ENCODE data around the gene SYT8.
"Not testable (repeated sequence)": the region's sequence is repeated elsewhere in the genome, so short reads cannot be mapped to it uniquely, and the experiment has no call there.

The SYT8 gene, protein sequence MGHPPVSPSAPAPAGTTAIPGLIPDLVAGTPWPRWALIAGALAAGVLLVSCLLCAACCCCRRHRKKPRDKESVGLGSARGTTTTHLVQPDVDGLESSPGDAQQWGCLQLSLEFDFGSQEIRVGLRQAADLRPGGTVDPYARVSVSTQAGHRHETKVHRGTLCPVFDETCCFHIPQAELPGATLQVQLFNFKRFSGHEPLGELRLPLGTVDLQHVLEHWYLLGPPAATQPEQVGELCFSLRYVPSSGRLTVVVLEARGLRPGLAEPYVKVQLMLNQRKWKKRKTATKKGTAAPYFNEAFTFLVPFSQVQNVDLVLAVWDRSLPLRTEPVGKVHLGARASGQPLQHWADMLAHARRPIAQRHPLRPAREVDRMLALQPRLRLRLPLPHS

DNA sequence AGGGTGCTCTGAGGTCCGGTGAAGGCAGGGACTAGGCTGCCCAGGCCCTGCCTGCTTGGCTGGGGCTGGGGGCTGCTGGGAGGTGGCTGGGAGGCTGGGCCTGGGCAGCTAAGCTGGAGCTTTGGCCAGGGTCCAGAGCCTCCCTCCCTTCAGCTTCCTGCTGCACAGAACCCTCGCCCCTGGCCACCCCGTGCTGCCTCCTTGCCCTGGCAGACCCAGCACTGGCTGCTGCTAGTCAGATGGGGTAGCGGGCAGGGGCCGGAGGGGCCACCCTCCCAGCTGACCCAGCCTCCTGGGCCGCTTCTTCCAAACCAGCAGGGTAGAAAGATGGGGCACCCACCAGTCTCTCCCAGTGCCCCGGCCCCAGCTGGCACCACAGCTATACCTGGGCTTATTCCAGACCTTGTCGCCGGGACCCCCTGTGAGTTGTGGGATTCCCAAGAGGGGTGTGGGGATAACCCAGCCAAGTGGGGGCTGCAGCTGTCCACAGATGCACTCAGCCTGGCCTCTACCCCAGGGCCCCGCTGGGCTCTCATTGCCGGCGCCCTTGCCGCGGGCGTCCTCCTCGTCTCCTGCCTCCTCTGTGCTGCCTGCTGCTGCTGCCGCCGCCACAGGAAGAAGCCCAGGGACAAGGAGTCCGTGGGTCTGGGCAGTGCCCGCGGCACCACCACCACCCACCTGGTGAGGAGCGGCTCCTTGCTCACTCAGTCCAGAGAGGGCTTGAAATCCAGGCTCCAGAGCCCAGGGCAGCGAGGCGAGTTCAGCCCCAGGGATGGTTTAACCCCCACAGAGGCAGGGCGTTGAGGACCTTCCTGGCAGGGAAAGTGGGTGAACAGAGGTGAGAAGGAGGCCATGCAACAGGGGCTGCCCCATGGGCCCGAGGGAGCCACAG is at the start of gene SYT8:
TSS of gene SYT8 (plus strand) at position 212 of the 892 bp plus-strand sequence. CDS start at position 328, 116 bp downstream.
- no peak for DNase-seq (ENCODE audit: low read depth)

DNA sequence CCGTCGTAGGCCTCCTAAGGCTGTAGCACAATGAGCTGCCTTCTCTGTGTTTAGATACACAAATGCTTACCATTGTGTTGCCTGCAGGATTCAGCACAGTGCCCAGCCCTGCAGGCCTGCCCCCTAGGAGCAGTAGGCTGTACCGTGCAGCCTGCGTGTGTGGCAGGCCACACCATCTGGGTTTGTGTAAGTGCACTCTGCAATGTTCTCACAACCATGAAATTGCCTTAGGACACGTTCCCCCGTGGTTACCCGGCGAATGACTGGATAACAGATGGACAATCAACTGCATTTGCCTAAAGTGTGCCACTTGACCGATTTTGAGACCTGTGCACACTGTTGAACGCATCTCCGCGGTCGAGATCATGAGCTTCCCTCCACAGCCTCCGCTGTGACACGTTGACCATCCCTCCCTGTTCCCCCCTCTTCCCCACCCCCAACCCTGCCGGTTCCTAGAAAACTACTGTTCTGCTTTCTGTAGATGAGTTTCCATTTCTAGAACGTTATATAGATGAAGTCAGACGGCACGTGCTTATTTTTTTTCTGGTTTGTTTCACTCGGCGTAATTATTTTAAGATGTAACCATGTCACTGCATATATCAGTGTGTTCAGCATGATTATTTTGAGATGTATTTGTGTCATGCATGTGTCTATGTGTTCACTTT is 48.9 kb upstream of the SYT8 start:
- no peak for DNase-seq (ENCODE audit: low read depth)

DNA sequence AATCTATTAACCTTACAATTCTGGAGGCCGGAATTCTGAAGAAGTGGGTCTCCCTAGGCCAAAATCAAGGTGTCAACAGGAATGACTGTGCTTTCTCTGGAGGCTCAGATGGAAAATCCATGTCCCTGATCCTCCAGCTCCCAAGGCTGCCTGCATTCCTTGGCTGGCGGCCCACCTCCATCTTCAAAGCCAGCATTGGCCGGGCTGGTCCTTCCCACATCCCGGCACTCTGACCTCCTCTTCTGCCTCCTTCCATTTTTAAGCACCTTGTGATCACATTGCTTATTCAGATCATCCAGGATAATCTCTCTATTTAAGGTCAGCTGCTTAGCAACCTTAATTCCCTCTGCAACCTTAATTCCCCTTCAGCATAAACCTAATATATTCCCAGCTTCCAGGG is 48.3 kb upstream of the SYT8 start:
- no peak for DNase-seq (ENCODE audit: low read depth)

DNA sequence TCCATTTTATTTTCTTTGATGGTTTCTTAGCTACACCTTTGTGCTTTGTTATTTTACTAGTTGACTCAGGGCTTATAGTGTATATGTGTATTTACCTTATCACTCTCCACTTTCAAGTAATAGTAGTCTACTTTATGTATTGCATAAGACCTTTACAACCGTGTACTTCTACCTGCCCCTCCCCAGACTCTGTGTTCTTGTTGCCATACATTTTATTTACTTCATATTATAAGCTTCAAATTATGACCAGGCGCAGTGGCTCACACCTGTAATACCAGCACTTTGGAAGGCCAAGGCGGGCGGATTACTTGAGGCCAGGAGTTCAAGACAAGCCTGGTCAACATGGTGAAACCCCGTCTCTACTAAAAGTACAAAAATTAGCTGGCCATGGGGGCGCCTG is 42.9 kb upstream of the SYT8 start:
- no peak for DNase-seq (ENCODE audit: low read depth)

DNA sequence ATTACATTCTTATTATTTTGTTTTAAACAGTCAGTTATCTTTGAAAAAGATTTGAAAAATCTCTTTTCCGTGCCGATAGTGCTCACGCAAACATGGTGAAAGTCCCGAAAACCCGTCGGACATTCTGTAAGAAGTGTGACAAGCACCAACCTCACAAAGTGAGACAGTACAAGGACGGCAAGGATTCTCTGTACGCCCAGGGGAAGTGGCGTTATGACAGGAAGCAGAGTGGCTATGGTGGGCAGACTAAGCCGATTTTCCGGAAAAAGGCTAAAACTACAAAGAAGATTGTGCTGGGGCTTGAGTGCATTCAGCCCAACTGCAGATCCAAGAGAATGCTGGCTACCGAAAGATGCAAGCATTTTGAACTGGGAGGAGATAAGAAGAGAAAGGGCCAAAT is 42.3 kb upstream of the SYT8 start:
- DNase-seq (ENCODE audit: low read depth): no peak

DNA sequence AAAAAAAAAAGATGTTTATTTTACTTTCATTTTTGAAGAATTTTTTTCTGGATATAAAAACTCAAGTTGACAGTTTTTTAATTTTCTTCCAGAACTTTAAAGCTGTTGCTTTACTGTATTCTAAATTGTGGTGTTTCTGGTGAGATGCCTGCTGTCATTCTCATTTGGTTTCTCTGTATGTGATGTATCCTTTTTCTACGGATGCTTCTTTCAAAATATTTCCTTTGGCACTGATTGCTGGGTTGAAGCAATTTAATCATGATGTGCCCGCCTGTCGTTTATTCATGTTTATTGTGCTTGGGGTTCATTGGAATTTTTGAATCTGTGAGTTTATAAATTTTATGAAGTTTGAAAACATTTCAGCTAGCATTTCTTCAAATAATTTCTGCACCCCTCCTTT is 41.7 kb upstream of the SYT8 start:
- DNase-seq (ENCODE audit: low read depth): no peak

DNA sequence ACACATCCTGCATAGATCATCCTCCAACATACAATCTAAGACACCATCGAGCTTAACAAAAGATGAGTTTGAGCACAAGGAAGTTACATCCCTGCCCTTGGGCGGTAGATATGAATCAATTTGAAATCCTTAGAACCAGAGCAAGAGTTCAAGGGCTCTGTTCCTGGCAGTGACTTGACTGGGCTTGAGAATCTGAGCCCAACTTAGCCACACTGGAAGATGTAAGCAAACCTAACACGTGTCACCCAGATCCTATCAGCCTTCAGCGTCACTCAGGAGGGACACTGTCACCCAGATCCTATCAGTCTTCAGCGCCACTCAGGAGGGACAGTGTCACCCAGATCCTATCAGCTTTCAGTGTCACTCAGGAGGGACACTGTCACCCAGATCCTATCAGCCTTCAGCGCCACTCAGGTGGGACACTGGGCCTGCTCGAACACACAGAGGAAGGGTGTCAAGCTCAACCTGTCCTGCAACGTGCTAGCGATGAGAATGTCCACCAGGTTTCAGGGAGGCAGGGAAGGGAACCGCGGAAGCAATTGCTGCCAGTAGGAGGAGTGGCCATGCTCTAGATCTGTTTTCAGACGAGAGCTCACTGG is 38.3 kb upstream of the SYT8 start:
- DNase-seq (ENCODE audit: low read depth): no peak

DNA sequence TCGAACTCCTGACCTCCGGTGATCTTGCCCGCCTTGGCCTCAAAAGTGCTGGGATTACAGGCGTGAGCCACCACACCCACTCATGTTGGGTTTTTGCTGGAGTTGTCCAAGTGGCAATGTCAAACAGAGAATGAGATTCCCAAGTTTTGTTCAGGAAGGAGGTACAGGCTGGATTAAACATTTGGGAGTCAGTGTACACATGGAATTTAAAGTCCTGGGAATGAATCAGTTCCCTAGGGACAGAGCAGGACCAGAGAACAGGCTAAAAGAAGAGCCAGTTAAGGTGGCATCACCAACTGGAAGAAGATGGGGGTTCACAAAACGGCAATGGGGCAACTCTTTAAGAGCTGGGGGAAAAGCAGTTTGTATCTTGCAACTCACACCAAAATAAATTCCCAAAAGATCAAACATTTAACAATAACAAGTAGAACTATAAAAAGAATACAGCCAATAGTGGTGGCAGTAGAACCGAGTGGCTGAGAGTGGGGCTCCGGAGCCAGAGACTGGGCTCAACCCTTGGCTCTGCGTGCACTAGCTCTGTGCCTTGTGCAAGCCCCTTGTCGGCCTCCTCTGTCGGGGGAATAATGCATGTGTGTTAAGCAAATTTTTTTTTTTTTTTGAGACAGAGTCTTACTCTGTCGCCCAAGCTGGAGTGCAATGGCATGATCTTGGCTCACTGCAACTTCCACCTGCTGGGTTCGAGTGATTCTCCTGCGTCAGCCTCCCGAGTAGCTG is 37.2 kb upstream of the SYT8 start:
- no peak for DNase-seq (ENCODE audit: low read depth)

DNA sequence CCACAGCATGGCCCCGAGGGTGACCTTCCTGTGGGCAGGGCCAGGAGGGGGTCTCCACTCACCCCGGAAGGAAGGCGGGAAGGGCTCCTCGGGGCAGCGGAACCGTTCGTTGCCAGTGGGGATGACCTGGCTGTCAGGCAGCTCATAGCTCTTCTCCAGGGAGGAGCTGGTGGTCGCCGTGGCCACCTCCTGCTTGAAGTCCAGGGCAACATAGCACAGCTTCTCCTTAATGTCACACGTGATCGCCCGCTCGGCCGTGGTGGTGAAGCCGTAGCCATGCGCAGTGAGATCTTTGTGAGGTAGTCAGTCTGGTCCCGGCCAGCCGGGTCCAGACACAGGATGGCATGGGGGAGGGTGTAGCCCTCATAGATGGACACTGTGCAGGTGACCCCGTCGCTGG is 31.5 kb upstream of the SYT8 start:
- DNase-seq (ENCODE audit: low read depth): no peak

DNA sequence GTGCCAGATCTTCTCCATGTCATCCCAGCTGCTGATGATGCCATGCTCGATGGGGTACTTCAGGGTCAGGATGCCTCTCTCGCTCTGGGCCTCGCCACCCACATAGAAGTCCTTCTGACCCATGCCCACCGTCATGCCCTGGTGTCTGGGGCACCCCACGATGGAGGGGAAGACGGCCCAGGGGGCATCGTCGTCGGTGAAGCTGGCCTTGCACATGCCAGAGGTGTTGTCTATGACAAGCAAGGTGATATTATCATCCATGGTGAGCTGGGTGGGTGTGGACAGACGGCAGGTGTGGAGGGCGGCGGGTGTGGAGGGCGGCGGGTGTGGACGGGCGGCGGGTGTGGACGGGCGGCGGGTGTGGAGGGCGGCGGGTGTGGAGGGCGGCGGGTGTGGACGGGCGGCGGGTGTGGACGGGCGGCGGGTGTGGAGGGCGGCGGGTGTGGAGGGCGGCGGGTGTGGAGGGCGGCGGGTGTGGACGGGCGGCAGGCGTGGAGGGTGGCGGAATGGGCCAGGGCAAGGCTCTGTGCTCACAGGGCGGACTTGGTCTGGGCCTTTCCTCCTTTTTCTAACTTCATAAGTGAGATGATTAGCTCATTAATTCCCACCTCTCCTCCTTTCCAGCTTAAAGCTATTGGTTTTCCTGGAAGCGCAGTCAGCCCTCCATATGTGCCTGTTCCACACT is 30.8 kb upstream of the SYT8 start:
- not testable (repeated sequence) for DNase-seq (ENCODE audit: low read depth)

DNA sequence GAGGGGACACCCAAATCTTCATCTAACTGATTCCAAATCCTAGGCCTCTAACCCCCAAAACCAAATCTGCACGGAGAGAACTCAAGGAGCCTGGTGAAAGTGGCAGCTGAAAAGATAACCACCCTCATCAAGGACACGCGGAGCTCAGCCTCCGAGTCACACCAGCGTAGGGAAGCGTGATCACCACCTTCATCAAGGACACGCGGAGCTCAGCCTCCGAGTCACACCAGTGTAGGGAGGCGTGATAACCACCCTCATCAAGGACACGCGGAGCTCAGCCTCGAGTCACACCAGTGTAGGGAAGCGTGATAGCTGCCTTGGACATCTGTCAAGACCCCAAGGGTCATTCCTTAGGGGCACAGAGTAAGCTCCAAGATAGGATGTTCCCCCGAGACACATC is 29.3 kb upstream of the SYT8 start:
- DNase-seq (ENCODE audit: low read depth): no peak

DNA sequence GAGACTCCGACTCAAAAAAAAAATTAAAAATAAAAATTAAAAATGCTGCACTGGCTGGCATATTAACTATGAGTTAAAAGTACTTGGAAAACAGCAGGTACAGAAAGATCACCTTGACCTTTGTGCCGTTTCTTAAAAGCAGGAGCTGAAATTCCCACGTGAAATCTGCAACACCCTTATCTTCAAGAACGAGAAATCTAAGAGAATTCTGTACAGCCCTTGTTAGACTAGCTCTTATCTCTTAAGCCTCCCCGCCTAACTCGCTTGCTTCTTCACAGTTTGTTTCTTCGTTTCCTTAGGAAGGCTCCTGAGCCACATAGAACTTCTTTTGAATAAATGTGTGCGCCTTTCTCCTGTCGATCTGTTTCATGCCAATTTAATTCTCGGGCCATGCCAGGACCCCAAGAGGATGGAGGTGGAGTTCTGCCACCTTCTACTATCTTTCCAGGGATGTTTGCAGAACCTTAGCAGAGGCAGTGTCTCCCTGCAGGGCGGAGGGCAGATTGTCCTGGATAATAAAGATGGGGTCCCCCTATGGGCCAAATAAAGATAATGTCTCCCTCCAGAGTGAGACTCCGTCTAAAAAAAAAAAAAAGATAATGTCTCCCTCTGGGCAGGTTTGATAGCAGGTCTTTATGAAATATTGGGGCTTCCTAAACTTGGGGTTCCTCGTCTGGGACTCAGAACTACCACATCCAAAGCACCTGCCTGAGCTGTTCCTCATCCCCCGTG is 27.4 kb upstream of the SYT8 start:
- DNase-seq (ENCODE audit: low read depth): no peak

DNA sequence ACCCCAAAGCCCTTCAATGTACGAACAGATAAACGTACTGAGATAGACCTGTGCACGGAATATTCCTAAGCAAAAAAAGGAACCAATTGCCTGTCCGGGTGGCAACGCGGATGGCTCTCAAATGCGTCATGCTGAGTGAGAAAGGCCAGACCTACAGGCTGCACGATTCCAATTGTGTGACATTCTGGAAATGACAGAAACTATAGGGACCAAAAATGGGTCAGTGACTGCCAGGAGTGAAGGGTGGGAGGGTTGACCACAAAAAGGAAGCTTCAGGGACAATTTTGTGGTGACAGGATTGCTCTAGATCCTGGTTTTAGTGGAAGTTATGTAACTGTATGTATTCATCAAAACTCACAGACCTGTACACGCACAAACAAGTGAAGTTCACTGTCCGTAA is 24.0 kb upstream of the SYT8 start:
- DNase-seq (ENCODE audit: low read depth): no peak

DNA sequence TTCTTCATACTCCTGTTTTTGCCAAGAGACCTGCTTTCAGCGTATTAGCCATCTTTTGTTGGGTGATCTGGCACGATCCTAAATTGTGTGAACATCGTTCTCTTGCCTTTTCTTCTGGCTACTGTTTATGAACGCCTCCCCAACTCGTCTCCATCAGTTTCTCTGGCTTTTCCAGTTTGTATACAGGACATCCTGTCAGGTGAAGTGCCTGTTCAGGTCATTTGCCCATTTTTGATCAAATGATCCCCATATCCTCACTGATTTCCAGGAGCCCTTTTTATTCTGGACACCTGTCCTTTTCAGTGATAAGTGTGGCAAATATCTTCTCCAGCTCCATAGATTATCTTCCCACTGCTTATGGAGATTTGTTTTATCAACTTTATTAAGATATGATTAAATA is 22.5 kb upstream of the SYT8 start:
- DNase-seq (ENCODE audit: low read depth): no peak

DNA sequence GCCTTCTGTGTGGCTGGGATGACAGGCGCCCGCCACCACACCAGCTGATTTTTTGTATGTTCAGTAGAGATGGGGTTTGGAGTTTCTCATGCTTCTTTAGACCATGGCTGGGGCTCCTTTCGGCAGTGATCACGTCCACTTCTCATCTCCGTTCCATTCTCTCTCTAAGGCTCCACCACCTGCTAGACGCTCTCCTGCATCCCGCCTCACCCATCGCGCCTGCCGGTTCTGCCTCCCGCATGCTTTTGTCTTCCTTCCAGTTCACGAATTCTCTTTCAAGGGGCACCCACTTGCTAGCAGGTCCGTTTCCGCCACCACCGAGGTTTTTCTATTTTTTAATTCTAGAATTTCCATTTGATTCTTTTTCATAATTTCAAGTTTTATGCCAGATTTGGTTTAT is 22.0 kb upstream of the SYT8 start:
- no peak for DNase-seq (ENCODE audit: low read depth)

DNA sequence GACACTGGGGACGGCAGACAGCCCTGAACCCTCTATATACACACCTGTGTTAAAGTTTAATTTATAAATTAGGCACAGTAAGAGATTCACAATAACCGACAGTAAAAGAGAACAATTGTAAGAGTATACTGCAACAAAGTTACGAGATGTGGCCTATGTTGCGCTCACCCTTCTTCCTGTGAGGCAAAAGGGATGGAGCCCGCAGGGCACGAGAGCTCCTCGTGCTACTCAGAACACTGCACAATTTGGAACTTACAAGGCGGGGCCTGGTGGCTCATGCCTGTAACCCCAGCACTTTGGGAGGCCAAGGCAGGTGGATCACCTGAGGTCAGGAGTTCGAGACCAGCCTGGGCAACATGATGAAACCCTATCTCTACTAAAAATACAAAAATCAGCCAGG is 21.4 kb upstream of the SYT8 start:
- not testable (repeated sequence) for DNase-seq (ENCODE audit: low read depth)

DNA sequence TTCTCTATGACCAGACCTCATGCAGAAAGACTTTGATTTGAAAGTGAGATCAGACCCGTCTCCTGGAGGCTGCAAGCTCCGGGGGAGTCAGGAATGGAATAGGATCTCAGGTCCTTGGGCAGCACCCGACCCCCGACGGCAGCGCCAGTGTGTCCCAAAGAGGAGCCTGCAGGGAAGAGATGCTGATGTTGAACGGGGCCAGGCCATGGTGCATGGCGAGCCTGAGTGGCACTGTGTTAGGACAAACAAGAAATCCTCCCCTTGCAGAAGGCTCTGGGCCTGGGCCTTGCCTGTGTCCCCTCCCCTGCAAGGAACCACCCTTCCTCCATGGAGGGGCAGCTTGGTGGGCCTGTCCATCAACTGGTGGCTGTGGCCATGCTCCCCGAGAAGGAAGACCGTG is 20.1 kb upstream of the SYT8 start:
- no peak for DNase-seq (ENCODE audit: low read depth)

DNA sequence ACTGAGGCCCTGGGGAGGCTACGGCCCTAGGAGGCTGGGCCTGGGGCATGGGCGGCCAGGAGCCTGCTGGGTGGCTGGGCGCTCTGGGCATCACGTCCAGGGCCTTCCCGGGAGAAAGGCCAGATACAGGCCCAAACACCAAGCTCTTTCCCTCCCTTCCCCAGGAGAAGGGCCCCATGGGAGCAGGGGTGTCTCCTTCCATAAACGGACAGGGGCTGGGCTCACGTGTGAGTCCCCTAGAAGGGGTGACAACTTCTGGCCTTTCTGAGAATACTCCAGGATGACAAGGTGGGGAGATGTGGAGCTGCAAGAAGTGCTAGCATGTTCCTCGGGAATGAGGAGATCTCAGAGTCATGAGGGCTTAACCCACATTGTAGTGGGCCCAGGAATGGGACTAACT is 19.5 kb upstream of the SYT8 start:
- no peak for DNase-seq (ENCODE audit: low read depth)

DNA sequence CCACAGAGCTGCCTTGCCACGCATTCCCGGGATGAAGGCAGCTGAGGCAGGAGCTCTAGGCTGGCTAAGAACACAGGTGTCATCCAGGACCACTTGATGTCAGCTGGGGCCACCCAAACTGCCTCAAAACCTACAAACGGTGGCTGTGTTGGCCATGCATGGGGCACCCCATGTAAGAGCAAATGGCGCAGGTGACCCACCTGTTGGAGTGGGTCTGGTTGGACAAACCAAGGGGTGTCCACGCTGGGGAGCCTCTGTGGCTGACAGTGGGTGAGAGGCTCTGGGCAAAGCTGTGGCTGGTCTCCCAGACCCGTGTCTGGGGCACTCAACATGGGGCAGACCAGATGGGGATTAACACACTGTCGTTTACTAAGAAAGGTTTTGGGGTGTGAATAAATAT is 19.0 kb upstream of the SYT8 start:
- no peak for DNase-seq (ENCODE audit: low read depth)

DNA sequence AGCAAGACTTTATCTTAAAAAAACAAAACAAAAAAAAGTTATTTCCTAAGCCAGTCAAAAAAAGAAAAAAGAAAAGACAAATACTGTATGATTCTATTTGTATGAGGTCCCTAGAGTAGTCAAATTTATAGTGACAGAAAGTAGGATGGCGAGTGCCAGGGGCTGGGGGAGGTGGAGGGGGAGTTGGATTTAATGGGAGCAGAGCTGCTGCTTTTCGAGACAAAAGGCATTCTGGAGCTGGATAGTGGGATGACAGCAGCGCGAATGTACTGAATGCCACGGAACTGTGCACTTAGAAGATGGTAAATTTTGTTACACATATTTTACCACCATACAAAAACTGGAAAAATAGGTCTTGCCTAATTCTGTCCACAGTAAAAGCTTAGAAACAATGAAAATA is 17.8 kb upstream of the SYT8 start:
- no peak for DNase-seq (ENCODE audit: low read depth)
